Loucy (cell line): Measurements from ENCODE around the gene IQSEC1.

Experiments used
- EZH2phosphoT487 ChIP-seq: fragments of 200-600 bp; IDR thresholded peaks from 2 replicates; pipeline ENCODE4 v1.6.1; 2018; ENCODE audit warnings: antibody characterized with exemption, mild to moderate bottlenecking, moderate library complexity, borderline replicate concordance
- TF ChIP-seq, protein P1 (sequence below): fragments of 200-600 bp; sonication (generic); conservative IDR thresholded peaks from 2 replicates; pipeline ENCODE4 v1.5.1; 2014; ENCODE audit warnings: mild to moderate bottlenecking, antibody characterized with exemption, low read length

DNA sequence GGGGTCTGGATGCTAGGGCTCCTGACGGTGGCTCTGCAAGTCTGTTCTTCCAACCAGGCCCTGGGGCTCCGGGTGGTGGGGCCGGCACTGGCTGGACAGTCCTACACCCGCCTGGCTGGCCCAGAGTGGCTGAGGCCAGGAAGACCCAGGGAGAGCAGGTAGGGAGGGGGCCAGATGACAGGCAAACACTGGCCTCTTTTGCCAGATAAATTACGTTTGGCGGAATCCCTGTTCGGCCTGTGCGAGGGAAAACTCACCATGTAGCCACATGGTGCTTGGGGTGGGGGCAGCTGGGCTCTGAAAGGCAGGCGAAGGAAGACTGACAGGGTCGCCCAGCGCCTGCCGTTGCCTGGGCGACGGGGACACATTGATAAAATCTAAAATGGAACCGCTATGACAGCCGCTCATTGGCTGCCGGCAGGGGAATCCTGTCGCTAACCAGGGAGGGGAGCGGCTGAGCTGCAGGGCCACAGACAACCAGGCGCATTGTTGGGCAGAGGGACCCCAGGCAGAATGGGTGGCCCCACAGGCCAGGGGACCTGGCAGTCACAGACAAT is 30.4 kb downstream of the IQSEC1 start:
- TF ChIP-seq, protein P1, sequence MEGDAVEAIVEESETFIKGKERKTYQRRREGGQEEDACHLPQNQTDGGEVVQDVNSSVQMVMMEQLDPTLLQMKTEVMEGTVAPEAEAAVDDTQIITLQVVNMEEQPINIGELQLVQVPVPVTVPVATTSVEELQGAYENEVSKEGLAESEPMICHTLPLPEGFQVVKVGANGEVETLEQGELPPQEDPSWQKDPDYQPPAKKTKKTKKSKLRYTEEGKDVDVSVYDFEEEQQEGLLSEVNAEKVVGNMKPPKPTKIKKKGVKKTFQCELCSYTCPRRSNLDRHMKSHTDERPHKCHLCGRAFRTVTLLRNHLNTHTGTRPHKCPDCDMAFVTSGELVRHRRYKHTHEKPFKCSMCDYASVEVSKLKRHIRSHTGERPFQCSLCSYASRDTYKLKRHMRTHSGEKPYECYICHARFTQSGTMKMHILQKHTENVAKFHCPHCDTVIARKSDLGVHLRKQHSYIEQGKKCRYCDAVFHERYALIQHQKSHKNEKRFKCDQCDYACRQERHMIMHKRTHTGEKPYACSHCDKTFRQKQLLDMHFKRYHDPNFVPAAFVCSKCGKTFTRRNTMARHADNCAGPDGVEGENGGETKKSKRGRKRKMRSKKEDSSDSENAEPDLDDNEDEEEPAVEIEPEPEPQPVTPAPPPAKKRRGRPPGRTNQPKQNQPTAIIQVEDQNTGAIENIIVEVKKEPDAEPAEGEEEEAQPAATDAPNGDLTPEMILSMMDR = no peak
- no peak for TF ChIP-seq EZH2phosphoT487
